NCI-H1436 treated with DMSO at 0.1 percent for 48 hours (cell line): ENCODE results near the gene PKD2L1.
"Not testable (repeated sequence)": the region's sequence is repeated elsewhere in the genome, so short reads cannot be mapped to it uniquely, and the experiment has no call there.

Experiments used
- DNase-seq: peaks from one replicate; lab custom pipeline; 2025; lab: John Stamatoyannopoulos, UW

Gene PKD2L1

DNA sequence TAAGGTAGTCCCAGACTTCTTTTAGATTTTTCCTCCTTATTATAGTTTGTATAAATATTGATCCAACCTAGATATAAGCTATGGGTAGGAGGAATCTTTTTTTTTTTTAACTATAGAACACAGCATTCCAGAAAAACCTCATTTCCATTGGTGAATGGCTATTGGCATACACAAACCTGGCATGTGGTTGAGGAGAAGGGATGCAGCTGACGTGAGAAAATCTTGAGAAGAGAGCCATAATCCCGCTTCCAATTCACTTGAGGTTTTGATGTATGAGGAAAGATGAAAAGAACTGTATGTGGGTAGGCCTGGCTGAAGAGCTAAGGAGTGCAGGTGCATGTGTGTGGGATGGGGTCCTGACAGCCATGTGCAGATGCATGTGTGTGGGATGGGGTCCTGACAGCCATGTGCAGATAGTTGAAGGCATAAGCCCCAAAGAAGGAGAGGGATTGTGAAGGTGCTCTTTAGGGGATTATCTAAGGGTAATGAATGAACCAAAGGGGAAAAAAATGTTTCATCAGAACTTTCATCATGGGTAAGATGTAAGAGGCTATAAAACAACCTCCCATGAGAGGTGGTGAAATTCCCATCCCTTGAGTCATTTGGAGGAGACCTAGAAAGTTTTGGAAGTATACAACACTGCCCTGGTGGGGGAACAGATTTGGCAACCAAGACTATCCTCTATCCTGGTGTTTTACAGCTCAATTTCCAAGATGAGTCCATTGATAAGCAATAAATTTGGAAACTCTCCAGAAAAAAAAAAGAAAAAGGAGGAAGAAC, 3.8 kb upstream of the PKD2L1 start:
- DNase-seq: no peak

DNA sequence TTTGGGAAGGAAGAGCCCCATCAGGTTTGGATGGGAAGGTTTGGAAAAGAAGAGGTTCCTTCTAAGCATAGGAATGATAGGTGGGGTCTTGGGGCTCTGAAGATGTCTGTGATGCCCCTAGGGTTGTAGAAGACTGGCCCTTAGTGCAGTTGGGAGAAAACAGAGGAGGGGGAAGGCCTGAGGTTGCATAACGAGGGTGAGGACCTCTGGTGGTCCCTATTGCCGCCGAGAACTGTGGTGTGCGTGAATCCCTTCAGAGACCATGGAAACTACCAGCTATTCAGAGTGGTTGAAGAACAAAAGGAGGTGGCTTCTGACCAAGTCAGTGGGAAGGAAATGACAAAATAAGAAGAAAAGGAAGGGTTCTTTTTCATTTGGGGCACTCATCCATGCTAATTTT, 3.1 kb upstream of the PKD2L1 start:
- no peak for DNase-seq

DNA sequence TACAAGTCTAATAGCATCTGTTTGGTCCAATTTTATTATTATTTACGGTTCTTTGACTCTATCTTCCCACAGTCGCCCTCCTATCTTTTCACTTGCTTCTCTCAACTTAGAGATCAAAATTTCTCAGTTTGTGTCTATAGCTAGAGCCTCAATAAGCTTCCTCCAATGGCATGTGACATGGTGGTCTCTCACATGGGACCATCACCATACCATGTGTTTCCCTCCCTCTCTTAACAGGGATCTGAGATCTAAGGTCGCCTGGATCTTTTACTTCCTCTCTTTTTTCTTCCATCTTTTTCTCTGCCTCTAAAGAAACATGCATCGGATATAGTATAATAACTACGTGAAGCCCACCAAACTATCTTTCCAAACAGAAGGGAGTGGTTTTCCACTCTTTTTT, 1.8 kb downstream of the PKD2L1 start:
- no peak for DNase-seq

DNA sequence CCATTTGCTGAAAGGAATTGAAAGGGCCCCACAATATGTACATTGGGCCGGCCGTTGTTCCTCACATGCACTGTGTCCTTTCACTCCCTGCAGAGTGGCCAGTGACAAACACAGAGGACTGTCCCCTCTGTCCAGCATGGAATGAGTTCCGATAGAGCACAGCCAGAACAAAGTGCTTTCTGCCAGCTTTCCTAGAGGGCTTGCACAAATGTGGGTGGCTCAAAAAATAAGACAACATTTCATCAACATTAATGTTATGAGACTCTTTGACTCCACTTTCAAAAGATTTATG, 2.4 kb downstream of the PKD2L1 start:
- no peak for DNase-seq

DNA sequence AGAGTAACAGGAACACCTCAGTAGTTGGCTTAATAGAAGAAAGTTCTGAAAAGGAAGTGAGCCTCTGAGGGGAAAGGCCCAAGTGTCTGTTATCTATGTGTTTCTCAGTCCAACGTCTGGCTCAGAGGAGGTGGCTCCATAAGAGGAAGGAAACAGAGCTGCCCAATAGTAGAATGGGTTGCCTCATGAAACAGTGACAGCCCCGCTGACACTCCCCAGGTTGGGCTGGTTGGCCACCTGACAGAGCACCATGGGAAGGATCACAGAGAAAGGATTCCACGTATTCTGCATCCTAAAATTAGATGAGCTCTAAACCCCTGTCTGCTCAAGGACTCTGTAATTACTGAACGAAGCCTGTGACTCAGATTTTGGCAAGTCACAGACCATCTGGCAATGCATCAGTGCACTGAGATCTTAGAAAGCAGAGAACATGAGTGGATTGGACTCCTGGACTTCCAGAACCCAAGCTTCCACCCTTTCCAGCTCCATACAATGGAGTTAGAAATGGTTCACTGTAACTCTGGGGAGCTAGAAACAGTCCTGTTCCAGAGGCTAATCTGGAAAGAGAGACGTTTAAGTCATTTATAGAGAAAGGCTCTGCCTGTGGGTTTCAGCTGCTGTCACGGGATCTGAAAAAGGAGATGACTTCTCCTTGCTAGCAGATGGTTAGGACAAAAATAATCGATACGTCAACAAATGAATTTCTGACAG, 2.9 kb downstream of the PKD2L1 start:
- DNase-seq: no peak

DNA sequence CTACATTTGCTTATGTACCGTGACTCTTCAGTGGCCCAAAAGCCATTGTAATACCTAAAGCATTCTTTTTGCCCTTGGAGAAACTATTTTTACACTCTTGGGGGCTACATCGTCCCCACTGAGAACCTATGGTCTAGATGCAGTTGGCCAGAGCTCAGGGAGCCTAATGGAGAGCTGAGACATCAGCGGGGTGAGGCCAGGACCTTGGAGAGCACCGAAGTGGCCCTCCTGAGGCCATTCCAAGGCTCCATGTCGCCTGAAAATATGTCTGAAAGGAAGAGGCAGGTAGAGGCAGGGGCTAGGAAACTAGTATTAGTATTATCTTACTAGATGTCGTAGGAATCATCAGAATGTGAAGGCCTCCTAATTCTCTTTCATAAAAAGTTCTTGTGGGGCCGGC, 4.9 kb downstream of the PKD2L1 start:
- no peak for DNase-seq

DNA sequence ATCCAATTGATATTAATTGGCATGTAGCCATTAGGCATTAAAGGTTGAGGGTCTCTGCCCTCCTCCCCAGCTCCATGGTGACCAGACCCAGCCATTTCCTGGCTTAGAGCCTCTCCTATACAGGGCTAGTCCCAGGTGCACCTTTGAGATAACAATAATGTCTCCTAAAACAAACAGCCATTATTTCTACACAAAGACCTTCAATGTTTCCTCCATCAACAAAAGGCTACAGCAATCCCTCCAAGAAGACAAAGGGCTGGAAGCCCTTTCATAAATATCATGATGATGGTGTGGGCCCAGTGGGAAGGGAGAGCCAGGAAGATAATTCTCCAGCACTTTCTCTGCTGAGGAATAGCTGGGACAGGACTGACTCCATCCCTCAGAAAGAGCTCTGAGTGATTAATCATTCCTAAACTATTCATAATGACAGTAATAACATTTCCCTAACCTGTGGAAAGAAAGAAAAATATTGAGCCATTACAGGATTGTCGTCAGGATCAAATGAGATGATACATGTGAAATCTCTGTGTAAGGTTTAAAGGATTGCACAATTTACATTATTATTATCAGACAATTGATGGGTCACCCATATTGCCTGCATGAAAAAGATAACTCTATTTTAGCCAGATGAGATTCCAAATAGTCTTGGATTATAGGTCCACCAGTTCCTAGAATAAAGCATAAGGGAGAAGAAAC, 10.2 kb downstream of the PKD2L1 start:
- no peak for DNase-seq

DNA sequence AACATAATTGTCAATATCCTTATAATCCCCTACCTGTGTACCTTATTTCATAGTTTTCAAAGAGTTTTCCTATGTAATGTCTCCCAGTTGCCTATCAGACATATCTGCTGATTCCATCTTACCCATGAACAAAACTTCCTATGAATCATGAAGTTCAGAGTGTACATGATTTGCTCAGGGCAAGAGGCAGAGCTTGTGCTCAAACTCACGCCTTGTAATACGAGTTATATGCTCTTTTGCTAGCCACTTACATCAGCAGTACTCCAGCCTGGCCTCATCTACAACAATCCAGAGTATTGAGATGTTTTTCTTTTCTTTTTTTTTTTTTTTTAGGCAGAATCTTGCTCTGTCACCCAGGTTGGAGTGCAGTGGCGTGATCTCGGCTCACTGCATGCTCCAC, 11.8 kb downstream of the PKD2L1 start:
- no peak for DNase-seq

DNA sequence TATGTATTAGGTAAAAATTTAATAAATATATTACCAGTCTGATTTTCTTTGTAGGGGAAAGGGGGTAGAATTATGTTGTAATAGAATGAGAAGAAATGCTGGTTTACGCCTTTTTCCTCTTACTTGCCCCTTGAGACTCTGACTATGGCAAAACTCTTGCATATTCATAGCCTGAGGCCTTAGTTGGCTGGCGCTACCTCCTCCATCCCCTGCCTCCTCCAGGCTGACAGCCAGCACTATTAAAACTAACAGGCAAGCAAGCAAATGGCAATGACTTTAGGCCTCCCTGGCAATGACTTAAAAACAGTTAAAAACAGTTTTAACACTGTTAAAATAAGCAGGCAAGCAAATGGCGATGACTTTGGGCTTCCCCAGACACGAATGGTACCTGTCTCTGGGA, 14.4 kb downstream of the PKD2L1 start:
- no peak for DNase-seq

DNA sequence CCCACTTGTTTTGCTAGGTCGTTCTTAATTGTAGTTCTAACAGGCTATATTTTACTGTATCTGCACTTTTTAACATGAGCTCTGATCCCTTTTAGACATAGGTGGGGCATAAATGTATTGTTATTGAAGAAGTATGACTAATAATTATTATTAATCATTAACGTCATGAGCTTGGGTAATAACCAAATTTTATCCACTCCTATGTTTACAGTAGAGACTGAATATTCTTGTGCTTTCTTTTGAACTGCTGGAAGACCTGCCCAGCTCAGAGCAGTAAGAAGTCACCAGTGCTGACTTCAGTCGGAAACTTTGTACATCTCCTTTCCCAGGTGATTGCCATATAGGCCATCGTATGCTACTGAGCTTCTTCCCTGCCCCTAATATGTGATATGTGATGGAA, 18.7 kb downstream of the PKD2L1 start:
- DNase-seq: no peak

DNA sequence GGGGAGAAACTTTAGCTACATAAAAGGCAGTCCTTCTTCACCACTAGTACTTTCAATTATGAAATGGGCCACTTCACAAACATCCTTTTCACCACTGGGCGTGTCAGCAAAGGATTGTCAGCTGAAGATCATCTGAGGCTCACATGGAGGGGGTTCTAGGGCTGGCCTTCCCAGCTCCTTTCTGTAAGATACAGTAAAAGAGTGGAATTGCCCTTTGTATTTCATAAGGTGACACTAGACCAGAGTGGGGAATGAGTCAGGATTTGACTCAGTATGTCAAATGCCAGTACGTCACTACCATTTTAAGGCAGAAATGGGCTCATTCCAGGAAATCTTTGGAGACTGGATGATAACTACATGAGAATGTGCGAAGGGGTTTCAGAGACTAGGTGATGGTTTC, 22.3 kb downstream of the PKD2L1 start:
- no peak for DNase-seq

DNA sequence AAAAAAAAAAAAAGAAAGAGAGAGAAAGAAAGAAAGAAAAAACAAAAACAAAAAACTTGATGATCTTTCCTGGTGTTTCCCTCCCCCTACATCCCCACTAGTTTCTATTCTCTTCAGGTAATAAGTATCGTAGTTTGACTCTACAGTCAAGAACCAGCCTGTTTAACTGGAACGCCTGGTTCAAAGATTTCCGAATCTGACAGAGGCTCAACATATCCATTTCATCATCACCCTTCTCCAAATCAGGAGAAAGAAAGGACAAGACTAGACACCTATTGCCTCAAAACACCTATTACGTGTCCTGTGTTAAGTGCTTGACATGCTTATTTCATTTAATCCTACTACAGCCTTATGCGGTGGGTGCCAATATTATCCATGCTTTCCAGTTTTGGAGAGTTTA, 23.2 kb downstream of the PKD2L1 start:
- no peak for DNase-seq

DNA sequence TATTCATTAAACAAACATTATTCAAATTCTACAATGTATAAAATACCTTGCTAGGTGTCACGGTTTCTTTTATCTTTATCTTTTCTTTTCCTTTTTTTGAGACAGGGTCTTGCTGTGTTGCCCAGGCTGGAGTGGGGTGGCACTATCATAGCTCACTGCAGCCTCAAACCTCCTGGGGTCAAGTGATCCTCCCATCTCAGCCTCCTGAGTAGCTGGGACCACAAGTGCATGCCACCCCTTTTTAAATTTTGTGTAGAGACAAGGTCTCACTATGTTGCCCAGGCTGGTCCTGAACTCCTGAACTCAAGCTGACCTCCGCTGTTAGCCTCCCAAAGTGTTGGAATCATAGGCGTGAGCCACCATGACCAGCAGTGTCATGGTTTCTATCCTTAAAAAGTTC, 25.6 kb downstream of the PKD2L1 start:
- DNase-seq: no peak

DNA sequence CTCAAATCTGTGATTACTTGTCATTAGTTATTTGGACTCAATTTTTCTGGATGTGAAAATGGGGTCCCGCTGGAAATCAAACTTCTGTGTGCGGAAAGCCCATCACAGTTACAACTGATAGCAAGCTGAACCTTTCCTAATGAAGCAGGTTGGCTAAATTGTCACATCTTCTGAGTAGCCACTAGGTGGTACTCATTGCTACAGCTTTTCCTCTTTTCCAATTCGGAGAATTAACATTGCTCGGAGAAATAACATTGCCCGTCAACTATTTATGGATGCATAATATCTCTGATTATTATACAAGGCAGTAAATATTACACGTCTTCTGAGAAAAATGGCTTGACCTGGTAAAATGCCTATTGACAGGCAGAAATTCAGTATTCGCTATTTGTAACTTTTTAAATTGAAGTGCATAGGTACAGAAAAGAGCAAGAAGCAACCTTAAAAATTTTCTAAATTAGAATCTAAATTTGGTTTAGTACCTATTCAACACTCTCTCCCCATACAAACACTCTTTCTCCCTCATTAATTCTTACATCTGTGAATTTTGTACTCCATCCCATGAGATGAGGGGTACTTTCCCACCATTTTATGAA, 26.2 kb downstream of the PKD2L1 start:
- no peak for DNase-seq

DNA sequence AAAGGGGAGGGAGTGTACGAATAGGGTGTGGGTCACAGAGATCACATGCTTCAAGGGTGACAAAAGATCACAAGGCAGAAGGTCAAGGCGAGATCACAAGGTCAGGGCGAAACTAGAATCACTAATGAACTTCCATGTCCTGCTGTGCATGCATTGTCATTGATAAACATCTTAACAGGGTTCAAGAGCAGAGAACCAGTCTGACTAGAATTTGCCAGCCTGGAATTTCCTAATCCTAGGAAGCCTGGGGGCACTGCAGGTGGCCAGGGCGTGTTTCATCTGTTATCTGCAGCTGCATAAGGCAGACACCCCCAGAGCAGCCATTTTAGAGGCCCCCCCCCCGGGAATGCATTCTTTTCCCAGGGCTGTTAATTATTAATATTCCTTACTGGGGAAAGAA, 28.9 kb downstream of the PKD2L1 start:
- DNase-seq: not testable (repeated sequence)

DNA sequence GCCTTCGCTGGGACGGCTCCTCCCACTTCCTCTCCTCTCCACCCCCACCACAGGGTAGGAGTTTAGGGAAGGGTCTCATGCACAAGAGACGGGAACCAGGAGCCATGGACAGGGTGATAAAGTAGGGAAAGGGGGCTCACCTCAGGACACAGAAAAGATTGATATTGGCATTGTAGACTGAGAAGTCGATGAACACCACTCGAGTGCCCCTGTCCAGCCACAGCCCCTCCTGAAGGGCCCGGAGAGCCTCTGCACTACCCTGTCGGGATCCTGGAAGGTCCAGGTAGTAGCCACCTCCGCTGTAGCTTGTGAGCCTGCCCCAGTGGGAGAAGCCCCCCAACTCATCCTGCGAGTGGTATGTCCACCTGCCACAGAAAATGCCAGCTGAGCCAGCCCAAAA, 32.8 kb downstream of the PKD2L1 start:
- no peak for DNase-seq

DNA sequence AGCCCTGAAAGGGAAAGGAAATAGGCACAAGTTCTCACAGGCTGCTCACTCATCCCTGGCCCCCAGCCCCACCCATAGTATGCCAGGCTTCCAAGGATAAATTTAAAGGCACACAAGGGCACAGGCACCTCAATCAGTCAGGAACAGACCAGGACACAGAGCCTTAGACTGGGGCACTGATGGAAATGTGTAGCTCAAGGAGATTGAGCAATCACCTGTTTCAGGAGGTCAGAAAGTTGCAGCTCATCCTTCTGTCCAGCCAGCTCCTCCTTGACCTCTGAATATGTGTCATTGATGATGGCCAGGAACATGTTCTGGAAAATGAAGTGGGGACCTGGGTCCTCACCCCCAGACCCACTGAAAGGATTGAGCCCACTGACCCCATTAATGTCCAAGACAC, 37.0 kb downstream of the PKD2L1 start:
- no peak for DNase-seq

DNA sequence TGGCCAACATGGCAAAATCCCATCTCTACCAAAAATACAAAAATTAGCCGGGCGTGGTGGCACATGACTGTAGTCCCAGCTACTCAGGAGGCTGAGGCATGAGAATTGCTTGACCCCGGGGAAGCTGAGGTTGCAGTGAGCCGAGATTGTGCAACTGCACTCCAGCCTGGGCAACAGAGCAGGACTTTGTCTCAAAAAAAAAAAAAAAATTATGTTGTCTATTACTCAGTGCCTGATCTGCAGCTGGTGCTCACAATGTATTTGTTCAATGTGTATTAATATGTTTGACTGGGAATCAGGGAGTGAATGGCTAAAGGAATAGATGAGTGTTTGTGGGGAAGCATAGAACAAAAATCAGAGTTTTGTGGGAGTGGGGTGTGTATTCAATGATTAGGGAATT, 37.7 kb downstream of the PKD2L1 start:
- DNase-seq: not testable (repeated sequence)

DNA sequence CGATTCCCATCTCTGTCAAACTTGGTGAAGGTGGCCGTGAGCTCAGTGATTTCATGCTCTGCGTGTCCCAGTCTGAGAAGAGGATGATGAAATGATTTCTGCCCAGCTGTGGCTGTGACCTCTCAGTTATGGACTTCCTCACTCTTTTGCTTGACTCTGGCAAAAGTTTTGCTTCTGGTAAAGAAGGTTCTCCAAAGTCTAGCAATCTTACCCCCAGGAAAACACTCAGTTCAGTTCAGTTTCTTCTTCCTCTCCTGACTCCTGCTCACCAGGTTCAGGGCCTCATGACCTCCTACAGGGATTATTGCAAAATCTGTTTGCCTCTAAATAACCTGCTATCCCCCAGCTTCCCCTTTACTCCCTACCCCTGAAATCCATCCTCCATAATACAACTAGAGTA, 38.7 kb downstream of the PKD2L1 start:
- no peak for DNase-seq

DNA sequence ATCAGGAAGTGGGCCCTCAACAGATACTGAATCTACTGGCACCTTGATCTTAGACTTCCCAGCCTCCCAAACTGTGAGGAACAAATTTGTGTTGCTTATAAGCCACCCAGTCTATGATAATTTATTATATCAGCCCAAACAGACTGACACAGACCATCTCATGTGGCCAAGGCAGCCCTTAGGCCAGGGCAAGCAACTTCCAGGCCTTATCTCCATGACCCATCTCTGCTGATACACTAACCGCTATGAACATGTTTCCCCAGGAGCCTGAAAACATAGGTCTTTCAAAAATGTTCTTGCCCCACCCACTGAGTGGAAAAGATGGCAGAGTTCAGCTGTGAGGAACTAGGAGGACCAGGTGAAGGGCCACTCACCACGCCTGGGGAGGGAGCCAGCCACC, 40.4 kb downstream of the PKD2L1 start:
- DNase-seq: no peak

DNA sequence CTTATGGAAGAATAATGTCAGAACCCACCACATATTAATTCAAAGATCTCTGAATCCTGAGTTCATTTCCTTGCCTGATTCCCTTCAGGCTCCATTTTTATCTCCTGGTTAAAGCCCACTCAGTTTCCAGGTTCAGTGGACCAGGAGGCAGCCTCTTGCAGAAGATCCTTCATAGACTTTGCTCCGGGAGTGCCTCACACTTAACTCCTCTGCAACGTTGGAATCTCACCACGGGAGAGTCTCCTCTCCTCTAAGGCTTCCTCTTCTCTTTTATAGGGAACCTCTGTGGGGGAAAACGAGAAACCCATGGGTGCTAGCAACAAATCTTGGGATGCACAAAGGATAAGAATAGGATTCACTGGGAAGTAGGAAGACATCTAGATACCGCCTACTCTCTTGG, 41.8 kb downstream of the PKD2L1 start:
- DNase-seq: no peak

DNA sequence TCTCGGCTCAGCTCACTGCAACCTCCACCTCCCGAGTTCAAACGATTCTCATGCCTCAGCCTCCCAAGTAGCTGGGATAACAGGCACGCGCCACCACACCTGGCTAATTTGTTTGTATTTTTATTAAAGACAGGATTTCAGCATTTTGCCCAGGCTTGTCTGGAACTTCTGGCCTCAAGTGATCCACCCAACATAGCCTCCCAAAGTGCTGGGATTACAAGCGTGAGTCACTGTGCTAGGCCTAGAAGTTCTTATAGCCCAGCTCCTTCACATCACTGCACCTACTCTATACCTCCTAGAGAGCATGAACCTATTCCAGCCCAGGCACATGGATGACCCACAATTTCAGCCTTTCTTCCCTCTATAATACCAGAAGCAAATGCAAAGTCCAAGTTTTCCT, 42.3 kb downstream of the PKD2L1 start:
- no peak for DNase-seq
